ENCODE results near the gene KRTAP2-4.

GRCh38 chr17:41067281-41067680, 1.6 kb upstream of the KRTAP2-4 start:
- TF ChIP-seq, protein P1, sequence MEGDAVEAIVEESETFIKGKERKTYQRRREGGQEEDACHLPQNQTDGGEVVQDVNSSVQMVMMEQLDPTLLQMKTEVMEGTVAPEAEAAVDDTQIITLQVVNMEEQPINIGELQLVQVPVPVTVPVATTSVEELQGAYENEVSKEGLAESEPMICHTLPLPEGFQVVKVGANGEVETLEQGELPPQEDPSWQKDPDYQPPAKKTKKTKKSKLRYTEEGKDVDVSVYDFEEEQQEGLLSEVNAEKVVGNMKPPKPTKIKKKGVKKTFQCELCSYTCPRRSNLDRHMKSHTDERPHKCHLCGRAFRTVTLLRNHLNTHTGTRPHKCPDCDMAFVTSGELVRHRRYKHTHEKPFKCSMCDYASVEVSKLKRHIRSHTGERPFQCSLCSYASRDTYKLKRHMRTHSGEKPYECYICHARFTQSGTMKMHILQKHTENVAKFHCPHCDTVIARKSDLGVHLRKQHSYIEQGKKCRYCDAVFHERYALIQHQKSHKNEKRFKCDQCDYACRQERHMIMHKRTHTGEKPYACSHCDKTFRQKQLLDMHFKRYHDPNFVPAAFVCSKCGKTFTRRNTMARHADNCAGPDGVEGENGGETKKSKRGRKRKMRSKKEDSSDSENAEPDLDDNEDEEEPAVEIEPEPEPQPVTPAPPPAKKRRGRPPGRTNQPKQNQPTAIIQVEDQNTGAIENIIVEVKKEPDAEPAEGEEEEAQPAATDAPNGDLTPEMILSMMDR (IDR thresholded peaks at IDR 0.05), result no peak
- TF ChIP-seq POLR2A (IDR thresholded peaks at IDR 0.05), result no peak

Measured in vagina (tissue), 2 donors.